RPMI7951 (cell line): Measurements from ENCODE around the gene BMP7. TPM values are rescaled to one million over a fixed set of nuclear protein-coding genes. Genes with fewer than 3 reads are reported as not detected.
A peak's percentile ranks its signal among the peaks of the same experiment; 100 is the strongest.

Experiments
- DNase-seq: peaks from one replicate; pipeline ENCODE4 v3.0.0-alpha.2; 2012; ENCODE audit warnings: low read depth
- total RNA-seq: library from RNA; depleted of rRNA; stranded (reverse); fragments of >200 nt; shearing (Covaris generic); gene quantifications from 2 replicates; pipeline ENCODE4 v1.2.3, GENCODE V29; 2014

The BMP7 gene
- total RNA-seq, 1 experiment from 2014 or later: 0.96 TPM

DNA sequence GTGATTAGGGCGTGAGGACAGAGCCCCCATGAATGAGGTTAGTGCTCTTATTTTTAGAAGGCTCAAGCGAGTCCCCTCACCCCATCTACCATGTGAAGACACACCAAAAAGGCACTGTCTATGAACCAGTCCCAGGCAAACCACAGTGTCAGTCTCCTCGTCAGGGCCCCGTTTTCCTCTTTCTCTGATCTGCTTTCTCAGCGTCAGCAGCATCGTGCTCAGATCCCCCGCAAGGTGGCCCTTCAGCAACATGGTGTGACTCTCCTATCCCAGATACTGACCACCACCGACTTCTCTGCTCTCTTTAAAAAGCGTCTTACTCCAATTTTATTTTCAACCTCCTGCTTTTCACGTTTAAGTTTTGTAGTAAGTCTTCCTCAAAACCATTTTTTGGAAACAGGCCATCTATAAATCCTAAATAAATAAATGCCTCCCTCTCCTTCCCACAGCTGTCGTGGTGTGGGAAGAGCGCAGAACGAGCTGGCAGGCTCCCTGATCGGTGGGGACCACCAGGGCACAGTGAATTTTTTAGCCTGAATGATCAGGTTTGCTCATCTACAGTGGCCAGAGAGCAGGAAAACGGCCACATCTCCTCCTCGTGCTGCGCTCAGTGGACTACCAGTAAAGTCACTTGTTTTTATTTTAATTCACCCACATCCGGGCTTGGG lies 113.1 kb downstream of the BMP7 start:
- DNase-seq: no peak

- no peak for DNase-seq
These were observed 113.9 kb downstream of the BMP7 start for GRCh38 chr20:57152557-57152956.

DNA sequence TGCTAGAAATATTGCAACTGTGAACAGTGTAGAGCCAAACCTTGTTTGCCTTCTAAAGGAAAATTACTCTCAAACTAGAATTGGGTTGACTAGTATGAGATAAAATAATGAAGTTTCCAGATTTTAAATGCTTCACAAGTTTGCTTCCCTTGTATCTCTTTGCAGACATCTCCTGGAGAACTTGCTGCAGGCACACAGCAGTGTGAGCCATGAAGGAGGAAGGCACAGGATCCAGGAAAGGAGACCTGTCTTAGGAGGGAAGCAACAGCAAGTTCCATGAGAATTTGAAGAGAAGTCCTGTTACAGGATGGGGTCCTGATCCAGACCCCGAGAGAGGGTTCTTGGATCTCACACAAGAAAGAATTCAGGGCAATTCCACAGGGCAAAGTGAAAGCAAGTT lies 115.9 kb downstream of the BMP7 start:
- no peak for DNase-seq

DNA sequence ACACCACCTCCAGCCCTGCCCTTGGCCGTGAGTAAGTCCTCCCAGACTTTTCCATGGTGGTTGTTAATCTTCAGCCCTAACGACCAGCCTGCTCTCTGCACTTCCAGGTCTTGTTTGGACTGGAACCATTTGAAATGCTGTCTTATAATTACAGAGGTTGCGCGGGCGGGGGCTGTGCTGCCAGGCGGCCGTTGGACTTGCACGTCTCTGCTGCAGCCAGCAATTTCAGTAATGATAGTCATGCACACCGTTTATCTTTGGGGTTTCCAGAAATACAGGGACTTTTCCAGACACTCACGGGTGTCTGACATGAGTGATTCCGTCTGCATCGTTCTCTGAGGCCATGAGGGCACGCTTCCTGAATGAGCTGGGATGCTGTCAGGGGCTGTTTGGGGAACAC lies 118.2 kb downstream of the BMP7 start:
- no peak for DNase-seq

DNA sequence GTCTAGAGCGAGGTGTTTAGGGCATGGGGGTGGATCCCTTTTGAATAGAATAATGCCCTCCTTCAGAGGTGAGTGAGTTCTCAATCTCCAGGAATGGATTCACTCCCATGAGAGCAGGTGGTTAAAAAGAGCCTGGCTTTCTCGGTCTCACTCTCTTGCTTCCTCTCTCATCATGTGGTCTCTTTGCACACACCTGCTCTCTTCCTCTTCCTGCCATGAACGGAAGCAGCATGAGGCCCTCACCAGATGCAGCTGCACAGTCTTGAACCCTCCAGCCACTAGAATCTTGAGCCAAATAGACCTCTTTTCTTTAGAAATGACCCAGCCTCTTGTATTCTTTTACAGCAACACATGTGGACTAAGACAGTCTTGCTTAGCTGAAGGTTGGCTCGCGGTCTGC lies 119.3 kb downstream of the BMP7 start:
- no peak for DNase-seq

DNA sequence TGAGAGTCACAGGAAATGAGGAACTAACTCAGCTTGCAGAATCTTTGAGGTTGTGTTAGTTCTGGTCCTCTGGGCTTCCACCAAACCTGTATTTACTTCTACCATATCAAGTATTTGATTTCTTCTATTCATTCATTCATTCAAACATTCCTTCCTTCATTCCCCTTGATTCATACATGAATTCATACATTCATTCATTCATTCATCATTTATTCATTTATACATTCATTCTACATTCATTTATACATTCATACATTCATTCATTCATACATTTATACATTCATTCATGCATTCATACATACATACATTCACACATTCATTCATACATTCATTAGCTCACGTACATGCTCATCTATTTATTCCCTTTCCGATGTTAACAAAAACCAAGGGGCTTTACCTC lies 120.3 kb downstream of the BMP7 start:
- DNase-seq: no peak

DNA sequence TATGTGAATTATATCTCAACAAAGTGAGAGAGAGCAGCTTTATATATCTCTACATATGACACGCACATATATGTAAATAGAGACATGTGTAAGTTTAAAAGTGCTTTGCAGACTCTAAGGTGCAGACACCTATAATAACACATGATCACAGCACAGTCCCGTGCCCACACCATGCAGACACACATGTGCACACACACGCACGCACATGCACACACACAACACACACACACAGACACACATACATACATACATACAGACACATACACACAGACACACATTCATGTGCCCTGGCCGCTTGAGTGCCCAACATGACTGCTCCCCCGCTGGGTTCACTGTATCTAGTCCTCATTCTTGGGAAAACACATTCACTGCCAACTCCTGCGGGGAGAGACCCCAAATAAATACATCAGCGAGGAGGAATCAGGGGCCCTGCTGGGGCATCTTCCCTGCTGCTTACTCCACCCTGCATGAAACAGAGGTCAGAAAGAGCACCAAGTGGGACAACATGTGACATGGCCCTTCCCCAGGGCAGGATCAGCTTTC lies 121.3 kb downstream of the BMP7 start:
- DNase-seq: no peak

GRCh38 chr20:57143173-57143572 lies 123.3 kb downstream of the BMP7 start:
- DNase-seq: no peak

GRCh38 chr20:57142667-57143066 lies 123.8 kb downstream of the BMP7 start:
- no peak for DNase-seq

DNA sequence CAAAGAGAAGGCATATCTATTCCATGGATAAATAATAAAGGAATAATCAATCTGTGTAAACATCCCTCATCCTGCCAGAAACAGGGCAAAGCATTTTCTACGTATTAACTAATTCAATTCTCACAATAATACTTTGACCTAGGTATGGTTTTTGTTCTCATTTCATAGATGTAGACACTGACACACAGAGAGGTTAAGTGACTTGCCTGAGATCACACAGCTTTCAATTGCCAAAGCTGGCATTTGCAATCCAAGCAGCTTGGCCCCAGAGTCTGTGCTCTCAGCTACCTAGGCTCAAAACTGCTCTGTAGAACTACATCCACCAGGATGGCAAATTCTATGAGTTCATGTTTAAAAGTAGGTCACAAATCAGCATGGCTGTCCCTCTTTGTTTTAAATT lies 124.9 kb downstream of the BMP7 start:
- DNase-seq: no peak

- no peak for DNase-seq
These were observed 126.0 kb downstream of the BMP7 start for GRCh38 chr20:57140416-57140965.

- no peak for DNase-seq
These were observed 126.9 kb downstream of the BMP7 start for GRCh38 chr20:57139342-57140093.

DNA sequence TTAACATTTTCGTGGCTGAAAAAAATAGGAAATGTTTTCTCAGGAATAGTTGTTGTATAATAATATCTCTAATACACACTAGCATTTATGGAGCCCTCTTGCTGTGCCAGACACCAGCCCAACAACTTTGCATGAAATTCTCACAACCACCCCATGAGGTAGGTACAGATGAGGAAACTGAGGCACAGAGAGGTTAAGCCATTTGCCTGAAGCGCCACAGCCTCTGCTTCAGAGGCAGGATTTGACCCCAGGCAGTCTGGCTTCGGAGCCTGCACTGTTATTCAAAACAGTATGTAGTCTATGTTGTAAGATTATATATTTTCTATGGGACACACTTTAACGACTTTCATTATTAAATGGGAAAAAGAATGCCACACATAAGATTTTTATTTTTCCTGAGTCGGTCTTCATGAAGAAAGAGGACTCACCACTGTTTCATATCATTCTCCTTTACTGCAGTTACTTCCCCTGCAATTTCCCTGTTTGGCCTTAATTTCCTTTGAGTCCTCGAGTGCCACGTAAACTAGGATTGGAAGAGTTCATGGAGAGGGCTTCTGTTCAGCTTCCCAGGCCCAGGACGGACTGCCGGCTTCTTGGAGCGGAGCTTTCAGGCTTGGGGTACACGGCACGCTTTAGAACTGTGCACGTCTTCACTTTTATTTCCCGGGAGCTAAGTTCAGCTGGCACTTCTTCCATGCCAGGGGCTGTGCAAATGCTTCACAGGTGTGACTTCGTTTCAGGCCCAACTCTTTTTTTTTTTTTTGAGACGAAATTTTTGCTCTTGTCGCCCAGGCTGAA lies 128.0 kb downstream of the BMP7 start:
- DNase-seq: no peak

- no peak for DNase-seq
These were observed 128.8 kb downstream of the BMP7 start for GRCh38 chr20:57137676-57138075.

DNA sequence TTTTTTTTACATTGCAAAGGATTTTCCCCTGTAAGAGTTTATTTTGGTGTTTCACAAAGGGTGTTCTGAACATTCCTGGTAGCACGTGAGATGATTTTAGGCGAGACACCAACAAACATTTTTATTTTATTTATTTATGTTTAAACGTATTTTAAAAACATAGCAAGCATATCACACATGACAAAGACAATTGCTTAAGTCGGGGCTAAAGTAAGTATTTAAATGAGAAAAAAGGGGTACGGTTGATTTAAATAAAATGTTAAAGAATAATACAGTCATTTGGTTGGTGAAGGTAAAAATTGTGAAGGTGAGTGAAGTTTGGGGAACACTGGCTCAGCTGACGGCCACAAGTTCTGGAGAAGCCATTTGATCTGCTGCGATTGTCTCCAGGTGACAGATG lies 129.7 kb downstream of the BMP7 start:
- DNase-seq: no peak

- DNase-seq: no peak
These were observed 130.6 kb downstream of the BMP7 start for GRCh38 chr20:57135875-57136274.

DNA sequence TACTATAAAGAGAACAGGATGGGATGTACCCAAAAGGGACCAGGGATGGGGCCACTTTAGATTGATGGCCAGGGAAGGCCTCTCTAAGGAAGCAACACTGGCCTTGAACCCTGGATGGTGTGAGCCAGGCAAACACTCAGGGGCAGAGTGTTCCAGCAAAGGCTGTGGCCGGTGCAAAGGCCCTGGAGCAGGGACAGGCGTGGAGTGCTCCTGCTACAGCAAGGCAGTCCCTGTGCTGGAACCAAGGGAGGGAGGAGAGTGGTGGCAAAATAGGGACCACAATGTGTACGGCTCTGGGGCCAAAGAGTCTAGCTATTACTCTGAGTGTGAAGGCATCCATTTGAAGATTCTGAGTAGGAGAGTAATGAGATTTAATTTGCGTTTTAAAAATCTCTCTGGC lies 131.6 kb downstream of the BMP7 start:
- DNase-seq: no peak

GRCh38 chr20:57133926-57134650 lies 132.4 kb downstream of the BMP7 start:
- DNase-seq: peak; percentile 37

DNA sequence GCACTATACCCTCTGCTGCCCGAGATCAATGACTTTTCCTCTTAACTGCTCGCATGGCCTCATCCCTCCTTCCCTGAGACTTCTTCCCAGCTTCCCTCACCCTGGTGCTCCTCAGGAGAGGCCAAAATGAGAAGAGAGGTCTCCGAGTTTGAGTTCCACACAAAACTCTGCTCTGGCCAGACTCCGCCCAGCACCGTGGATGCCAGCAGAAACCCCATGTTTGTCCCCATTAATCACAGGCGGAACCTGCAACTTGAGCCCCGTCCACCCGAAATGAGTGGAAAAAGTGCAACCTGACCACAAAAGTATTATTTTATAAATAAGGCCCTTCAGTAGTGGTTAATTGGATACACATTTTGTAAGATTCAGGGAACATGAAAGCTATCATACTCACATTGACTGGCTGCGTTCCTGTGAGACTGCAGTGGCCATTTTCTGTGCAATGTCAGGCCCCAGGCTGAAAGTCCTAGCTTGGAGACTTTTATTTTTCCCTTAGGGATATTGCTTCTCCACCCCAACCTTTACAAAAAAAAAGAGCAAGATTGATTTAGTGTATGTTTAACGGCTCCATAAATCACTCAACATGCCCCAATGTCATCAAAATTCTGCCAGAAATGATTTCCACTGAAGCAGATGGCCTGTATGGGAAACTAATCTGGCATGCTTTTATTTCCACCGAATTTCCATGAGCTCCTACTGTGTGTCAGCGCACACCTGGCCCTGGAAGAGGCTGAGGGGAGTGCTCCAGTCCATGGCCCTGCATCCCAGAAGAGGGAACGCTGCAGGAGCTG lies 134.6 kb downstream of the BMP7 start:
- DNase-seq: no peak

- DNase-seq: no peak
These were observed 135.4 kb downstream of the BMP7 start for GRCh38 chr20:57131077-57131476.
